ENCODE measurements around the gene PRKAR1A.

DNA sequence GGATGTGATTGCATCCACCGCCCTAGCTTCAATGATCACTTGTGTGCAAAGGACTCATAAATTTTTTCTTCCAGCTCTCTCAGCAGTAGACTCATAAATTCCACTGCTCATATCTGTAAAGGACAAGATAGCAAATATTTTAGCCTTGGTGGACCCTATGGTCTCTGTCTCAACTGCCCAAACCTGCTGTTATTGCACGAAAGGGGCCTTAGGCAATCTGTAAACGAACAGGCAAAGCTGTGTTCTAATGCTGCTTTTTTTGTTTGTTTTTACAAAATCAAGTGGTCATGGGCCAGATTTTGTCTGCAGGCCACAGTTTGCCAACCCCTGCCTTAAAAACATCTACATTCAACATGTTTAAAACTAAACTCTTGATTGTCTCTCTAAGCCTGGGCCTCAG is 54.8 kb downstream of the PRKAR1A start:
- TF ChIP-seq, protein P1, sequence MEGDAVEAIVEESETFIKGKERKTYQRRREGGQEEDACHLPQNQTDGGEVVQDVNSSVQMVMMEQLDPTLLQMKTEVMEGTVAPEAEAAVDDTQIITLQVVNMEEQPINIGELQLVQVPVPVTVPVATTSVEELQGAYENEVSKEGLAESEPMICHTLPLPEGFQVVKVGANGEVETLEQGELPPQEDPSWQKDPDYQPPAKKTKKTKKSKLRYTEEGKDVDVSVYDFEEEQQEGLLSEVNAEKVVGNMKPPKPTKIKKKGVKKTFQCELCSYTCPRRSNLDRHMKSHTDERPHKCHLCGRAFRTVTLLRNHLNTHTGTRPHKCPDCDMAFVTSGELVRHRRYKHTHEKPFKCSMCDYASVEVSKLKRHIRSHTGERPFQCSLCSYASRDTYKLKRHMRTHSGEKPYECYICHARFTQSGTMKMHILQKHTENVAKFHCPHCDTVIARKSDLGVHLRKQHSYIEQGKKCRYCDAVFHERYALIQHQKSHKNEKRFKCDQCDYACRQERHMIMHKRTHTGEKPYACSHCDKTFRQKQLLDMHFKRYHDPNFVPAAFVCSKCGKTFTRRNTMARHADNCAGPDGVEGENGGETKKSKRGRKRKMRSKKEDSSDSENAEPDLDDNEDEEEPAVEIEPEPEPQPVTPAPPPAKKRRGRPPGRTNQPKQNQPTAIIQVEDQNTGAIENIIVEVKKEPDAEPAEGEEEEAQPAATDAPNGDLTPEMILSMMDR (IDR thresholded peaks at IDR 0.05) = no peak
- TF ChIP-seq ZFX (IDR thresholded peaks at IDR 0.05; ENCODE audit: borderline replicate concordance) = no peak

All from 22Rv1 (cell line).